PC-3 (cell line): Measurements from ENCODE around the gene RARA.

Experiments used
- EZH2phosphoT487 ChIP-seq: fragments of 300-600 bp; sonication (generic); IDR thresholded peaks from 2 replicates; pipeline ENCODE4 v1.6.1; 2018; ENCODE audit warnings: mild to moderate bottlenecking, antibody characterized with exemption, low read length, borderline replicate concordance
- TF ChIP-seq, protein P1 (sequence below): fragments of 300-600 bp; sonication (generic); conservative IDR thresholded peaks from 2 replicates; pipeline ENCODE4 v1.5.1; 2017; ENCODE audit warnings: antibody characterized with exemption, low read depth, mild to moderate bottlenecking, low read length

- TF ChIP-seq, protein P1, sequence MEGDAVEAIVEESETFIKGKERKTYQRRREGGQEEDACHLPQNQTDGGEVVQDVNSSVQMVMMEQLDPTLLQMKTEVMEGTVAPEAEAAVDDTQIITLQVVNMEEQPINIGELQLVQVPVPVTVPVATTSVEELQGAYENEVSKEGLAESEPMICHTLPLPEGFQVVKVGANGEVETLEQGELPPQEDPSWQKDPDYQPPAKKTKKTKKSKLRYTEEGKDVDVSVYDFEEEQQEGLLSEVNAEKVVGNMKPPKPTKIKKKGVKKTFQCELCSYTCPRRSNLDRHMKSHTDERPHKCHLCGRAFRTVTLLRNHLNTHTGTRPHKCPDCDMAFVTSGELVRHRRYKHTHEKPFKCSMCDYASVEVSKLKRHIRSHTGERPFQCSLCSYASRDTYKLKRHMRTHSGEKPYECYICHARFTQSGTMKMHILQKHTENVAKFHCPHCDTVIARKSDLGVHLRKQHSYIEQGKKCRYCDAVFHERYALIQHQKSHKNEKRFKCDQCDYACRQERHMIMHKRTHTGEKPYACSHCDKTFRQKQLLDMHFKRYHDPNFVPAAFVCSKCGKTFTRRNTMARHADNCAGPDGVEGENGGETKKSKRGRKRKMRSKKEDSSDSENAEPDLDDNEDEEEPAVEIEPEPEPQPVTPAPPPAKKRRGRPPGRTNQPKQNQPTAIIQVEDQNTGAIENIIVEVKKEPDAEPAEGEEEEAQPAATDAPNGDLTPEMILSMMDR = no peak
- no peak for TF ChIP-seq EZH2phosphoT487
Measured at GRCh38 chr17:40343219-40344119, 34.5 kb downstream of the RARA start.
